ENCODE results near the gene MAGI2. TPM values are rescaled to one million over a fixed set of nuclear protein-coding genes. Genes with fewer than 3 reads are reported as not detected.

Gene MAGI2
- total RNA-seq, 1 experiment from 2014 or later = 0.34 TPM

DNA sequence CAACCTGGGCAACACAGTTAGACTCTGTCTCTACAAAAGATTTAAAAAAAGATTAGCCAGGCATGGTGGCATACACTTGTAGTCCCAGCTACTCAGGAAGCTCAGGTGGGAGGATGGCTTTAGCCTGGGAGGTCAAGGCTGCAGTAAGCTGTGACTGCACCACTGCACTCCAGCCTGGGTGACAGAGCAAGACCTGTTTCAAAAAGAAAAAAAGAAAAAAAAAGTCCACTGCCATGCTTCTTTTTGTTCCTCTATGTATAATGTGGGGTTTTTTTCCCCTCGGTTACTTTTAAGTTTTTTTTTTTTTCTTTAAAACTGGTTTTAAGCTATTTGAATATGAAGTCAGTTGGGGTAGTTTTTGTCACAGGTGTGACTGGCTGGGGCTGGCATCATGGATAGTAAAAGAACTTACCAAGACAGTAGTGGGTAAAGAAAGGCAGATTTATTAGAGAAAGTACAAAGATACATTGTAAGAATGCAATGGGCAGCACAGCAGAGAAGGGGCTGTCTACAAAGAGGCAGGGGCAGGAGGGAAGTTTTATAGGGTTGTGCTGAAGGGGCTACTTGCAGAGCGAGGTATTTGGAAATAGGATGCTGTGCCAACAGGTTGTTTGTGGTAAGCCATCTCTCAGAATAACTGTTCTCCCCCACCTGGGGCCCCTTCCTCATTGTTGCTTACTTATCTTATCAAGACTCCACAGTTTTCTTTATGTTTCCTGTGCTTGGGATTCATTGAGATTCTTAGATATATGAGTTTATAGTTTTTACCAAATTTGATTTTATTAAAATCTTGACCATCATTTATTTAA, 1477.6 kb downstream of the MAGI2 start:
- ChIA-PET POLR2A (ENCODE audit: low non-redundant PET) (no interaction called here), CTCF (interaction anchor here (0.6 kb wide), 1 partner anchor 71 kb away, joined by 3 read pairs; no protein-coding TSS in a partner anchor)
- intact Hi-C loops (cut with micrococcal nuclease; ENCODE audit: unreplicated experiment) = no loop called here

DNA sequence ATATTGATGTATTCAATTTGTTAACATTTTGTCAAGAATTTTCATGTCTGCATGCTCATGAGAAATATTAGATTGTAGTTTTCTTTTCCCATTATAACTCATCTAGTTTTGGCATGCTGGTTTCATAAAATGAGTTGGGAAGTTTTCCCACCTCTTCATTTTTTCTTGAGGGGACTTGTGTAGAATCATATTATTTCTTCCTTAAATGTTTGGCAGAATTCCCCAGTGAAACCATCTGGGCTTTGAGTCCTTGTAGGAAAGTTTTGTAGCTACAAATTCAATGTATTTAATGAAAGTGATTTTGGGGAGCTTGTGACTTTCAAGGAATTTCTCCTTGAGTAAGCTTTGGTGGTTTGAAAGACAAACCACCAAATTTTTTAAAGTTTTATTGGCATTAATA, 1481.7 kb downstream of the MAGI2 start:
- Histone ChIP-seq H3K36me3 (ENCODE audit: insufficient read depth, low read length, poor library complexity, severe bottlenecking) (no peaks in the 10 kb centered on the region), H3K4me3 (ENCODE audit: low read depth, low read length, poor library complexity, severe bottlenecking) (no peak overlapping the region), H3K27ac (ENCODE audit: low read depth, low read length, poor library complexity, severe bottlenecking) (no peak overlapping the region), H3K27me3 (replicated peaks; ENCODE audit: insufficient read depth, low read depth, low read length, poor library complexity) (no peaks in the 10 kb centered on the region), H3K4me1 (ENCODE audit: insufficient read depth, low read length, poor library complexity, severe bottlenecking) (no peaks in the 10 kb centered on the region), H3K9me3 (ENCODE audit: low read depth, low read length, poor library complexity, severe bottlenecking) (no peaks in the 10 kb centered on the region)
- no peak for DNase-seq (ENCODE audit: low spot score)
- no TSS peak for BruUV-seq (replicated peaks)
- CTCF ChIA-PET = no interaction called here
- no peak for TF ChIP-seq EZH2 (IDR thresholded peaks at IDR 0.05; ENCODE audit: borderline replicate concordance, low read depth, low read length, poor library complexity, severe bottlenecking)
- TF ChIP-seq, protein P1, sequence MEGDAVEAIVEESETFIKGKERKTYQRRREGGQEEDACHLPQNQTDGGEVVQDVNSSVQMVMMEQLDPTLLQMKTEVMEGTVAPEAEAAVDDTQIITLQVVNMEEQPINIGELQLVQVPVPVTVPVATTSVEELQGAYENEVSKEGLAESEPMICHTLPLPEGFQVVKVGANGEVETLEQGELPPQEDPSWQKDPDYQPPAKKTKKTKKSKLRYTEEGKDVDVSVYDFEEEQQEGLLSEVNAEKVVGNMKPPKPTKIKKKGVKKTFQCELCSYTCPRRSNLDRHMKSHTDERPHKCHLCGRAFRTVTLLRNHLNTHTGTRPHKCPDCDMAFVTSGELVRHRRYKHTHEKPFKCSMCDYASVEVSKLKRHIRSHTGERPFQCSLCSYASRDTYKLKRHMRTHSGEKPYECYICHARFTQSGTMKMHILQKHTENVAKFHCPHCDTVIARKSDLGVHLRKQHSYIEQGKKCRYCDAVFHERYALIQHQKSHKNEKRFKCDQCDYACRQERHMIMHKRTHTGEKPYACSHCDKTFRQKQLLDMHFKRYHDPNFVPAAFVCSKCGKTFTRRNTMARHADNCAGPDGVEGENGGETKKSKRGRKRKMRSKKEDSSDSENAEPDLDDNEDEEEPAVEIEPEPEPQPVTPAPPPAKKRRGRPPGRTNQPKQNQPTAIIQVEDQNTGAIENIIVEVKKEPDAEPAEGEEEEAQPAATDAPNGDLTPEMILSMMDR (conservative IDR thresholded peaks at IDR 0.05; ENCODE audit: low read depth, low read length) = no peak
- POLR2A ChIA-PET (ENCODE audit: low non-redundant PET) = no interaction called here
- intact Hi-C loops (cut with micrococcal nuclease; ENCODE audit: unreplicated experiment) = no loop called here

More for the DNA sequence above, 1477.6 kb downstream of the MAGI2 start:
- no peak overlapping the region for H3K27ac ChIP-seq (ENCODE audit: low read depth, low read length, poor library complexity, severe bottlenecking)
- no peaks in the 10 kb centered on the region for H3K9me3 ChIP-seq (ENCODE audit: low read depth, low read length, poor library complexity, severe bottlenecking)
- TF ChIP-seq, protein P1 (conservative IDR thresholded peaks at IDR 0.05; ENCODE audit: low read depth, low read length) = no peak
- no peak for TF ChIP-seq EZH2 (IDR thresholded peaks at IDR 0.05; ENCODE audit: borderline replicate concordance, low read depth, low read length, poor library complexity, severe bottlenecking)
- no peaks in the 10 kb centered on the region for H3K27me3 ChIP-seq (replicated peaks; ENCODE audit: insufficient read depth, low read depth, low read length, poor library complexity)
- H3K36me3 ChIP-seq (ENCODE audit: insufficient read depth, low read length, poor library complexity, severe bottlenecking) = no peaks in the 10 kb centered on the region
- no peak overlapping the region for H3K4me3 ChIP-seq (ENCODE audit: low read depth, low read length, poor library complexity, severe bottlenecking)
- no TSS peak for BruUV-seq (replicated peaks)
- DNase-seq (ENCODE audit: low spot score) = no peak
- no peaks in the 10 kb centered on the region for H3K4me1 ChIP-seq (ENCODE audit: insufficient read depth, low read length, poor library complexity, severe bottlenecking)

DNA sequence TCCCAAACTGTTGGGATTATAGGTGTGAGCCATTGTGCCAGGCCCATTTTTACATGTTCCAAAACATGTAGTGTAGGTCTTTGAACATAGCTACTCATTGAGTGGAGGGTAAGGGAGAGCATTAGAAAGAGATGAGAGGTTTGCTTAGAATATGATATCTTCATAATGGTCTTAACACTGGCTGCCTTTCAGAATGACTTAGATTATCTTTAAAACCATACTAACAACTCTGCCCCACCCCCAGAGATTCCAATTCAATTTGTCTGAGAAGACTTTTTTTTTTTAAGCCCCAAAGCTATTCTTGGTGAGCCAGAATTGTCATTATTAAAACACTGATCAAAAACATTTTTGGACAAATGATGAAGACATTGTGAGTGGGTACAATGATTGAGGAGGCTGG, 1486.0 kb downstream of the MAGI2 start:
- Histone ChIP-seq H3K27ac (ENCODE audit: low read depth, low read length, poor library complexity, severe bottlenecking) (no peak overlapping the region), H3K36me3 (ENCODE audit: insufficient read depth, low read length, poor library complexity, severe bottlenecking) (no peaks in the 10 kb centered on the region), H3K4me3 (ENCODE audit: low read depth, low read length, poor library complexity, severe bottlenecking) (no peak overlapping the region), H3K27me3 (replicated peaks; ENCODE audit: insufficient read depth, low read depth, low read length, poor library complexity) (no peaks in the 10 kb centered on the region), H3K4me1 (ENCODE audit: insufficient read depth, low read length, poor library complexity, severe bottlenecking) (no peaks in the 10 kb centered on the region), H3K9me3 (ENCODE audit: low read depth, low read length, poor library complexity, severe bottlenecking) (no peaks in the 10 kb centered on the region)
- CTCF ChIA-PET = no interaction called here
- TF ChIP-seq, protein P1 (conservative IDR thresholded peaks at IDR 0.05; ENCODE audit: low read depth, low read length) = no peak
- no peak for TF ChIP-seq EZH2 (IDR thresholded peaks at IDR 0.05; ENCODE audit: borderline replicate concordance, low read depth, low read length, poor library complexity, severe bottlenecking)
- intact Hi-C loops (cut with micrococcal nuclease; ENCODE audit: unreplicated experiment) = no loop called here
- POLR2A ChIA-PET (ENCODE audit: low non-redundant PET) = no interaction called here
- DNase-seq (ENCODE audit: low spot score) = no peak
- BruUV-seq (replicated peaks) = no TSS peak

Data from A673 (cell line).